Measurements from ENCODE around the gene U2SURP. TPM values are rescaled to one million over a fixed set of nuclear protein-coding genes. Genes with fewer than 3 reads are reported as not detected.

Gene U2SURP
- total RNA-seq, 2 donors from 2014 or later = 139 to 160 TPM

DNA sequence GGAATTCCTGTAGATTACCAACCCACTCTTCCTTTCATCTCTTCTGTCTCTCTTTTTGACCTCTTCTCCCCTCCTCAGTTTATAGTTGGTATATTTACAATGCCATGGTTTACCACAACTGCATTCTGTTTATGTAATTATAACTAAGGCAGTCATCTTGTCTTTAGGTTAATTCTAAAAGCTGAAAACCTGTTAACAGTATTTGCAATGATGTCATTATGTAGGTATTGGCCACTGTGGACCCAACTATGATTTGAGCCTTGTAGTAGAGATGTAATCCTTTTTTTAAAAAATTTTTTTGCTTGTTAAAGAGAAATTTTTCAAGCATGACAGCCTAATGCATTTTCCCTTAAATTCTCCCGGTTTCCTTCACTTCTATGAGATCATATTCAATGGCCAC, 87.5 kb downstream of the U2SURP start:
- no peak overlapping the region for H3K4me3 ChIP-seq (ENCODE audit: low read length)
- H3K4me3 Mint-ChIP-seq = no peak overlapping the region
- H3K4me1 Mint-ChIP-seq = no peaks in the 10 kb centered on the region

DNA sequence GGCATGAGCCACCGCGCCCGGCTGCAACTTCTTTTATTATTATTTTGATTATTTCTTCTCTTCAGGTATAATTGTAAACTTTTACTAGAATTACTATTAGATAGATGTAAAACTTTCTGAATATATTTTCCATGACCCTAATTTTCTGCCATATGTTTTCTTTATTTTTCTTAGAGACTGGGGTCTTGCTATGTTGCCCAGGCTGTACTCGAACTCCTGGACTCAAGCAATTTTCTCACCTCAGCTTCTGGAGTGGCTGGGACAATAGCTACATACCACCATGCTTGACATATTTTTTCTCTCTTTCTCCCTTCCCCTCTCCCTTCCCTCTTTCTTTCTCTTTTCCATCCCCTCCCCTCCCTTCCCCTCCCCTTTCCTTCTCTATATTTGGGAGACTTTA, 88.6 kb downstream of the U2SURP start:
- H3K36me3 Mint-ChIP-seq (ENCODE audit: low read depth) = peaks cover 2% of the 10 kb centered on the region

More for the DNA sequence above, 87.5 kb downstream of the U2SURP start:
- H3K36me3 Mint-ChIP-seq (ENCODE audit: low read depth) = peaks cover 7% of the 10 kb centered on the region
- no peaks in the 10 kb centered on the region for H3K27me3 ChIP-seq (ENCODE audit: control insufficient read depth, insufficient read depth, low read length, poor library complexity, severe bottlenecking)
- TF ChIP-seq, protein P1, sequence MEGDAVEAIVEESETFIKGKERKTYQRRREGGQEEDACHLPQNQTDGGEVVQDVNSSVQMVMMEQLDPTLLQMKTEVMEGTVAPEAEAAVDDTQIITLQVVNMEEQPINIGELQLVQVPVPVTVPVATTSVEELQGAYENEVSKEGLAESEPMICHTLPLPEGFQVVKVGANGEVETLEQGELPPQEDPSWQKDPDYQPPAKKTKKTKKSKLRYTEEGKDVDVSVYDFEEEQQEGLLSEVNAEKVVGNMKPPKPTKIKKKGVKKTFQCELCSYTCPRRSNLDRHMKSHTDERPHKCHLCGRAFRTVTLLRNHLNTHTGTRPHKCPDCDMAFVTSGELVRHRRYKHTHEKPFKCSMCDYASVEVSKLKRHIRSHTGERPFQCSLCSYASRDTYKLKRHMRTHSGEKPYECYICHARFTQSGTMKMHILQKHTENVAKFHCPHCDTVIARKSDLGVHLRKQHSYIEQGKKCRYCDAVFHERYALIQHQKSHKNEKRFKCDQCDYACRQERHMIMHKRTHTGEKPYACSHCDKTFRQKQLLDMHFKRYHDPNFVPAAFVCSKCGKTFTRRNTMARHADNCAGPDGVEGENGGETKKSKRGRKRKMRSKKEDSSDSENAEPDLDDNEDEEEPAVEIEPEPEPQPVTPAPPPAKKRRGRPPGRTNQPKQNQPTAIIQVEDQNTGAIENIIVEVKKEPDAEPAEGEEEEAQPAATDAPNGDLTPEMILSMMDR (conservative IDR thresholded peaks at IDR 0.05) = no peak
- 83% methylated on average over 1 of the region's 1 CpG; no CpG with 5 or more reads in 1 of the 2 experiments for WGBS, 2 experiments (ENCODE audit: insufficient coverage in 1 of 2, insufficient read length in 1 of 2)
- no peak overlapping the region for H3K27ac ChIP-seq (ENCODE audit: low read depth, low read length)
- no peaks in the 10 kb centered on the region for H3K27me3 Mint-ChIP-seq (ENCODE audit: insufficient read depth)
- peaks cover 32% of the 10 kb centered on the region for H3K9me3 Mint-ChIP-seq
- H3K4me1 ChIP-seq (ENCODE audit: control insufficient read depth, insufficient read depth, low read length) = no peaks in the 10 kb centered on the region
- DNase-seq = no peak
- H3K9me3 ChIP-seq (ENCODE audit: control insufficient read depth, low read length) = peaks cover 9% of the 10 kb centered on the region
- H3K36me3 ChIP-seq (ENCODE audit: control insufficient read depth, insufficient read depth, low read length) = no peaks in the 10 kb centered on the region
- H3K9ac ChIP-seq (ENCODE audit: extremely low read depth, low read length, poor library complexity, severe bottlenecking) = no peak overlapping the region
- H3K27ac Mint-ChIP-seq = no peak overlapping the region

DNA sequence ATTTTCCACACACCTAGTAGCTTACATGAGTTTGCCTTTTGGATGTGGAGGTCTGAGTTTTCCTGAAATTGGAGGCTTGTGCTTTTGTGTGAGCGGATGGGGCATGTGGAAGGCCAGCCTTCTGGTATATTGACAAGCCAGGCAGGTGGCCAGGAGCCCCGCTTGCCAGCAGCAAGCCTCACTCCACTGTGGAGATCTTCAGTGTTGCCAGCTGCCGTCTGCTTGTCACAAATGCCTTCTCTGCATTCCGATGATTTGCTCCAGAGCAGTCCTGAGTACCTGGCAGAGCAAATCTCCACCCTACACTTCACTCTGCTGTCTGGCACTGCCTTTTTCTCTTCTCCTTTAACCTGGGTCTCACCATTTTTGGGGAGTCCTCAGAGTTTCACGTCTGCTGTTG, 89.1 kb downstream of the U2SURP start:
- WGBS, 2 experiments (ENCODE audit: insufficient coverage in 1 of 2, insufficient read length in 1 of 2) = 48 to 67% methylated on average over 3 to 5 of the region's 5 CpGs
- Mint-ChIP-seq H3K27ac (no peak overlapping the region), H3K36me3 (ENCODE audit: low read depth) (no peaks in the 10 kb centered on the region)

More for the DNA sequence above, 88.6 kb downstream of the U2SURP start:
- Histone ChIP-seq H3K4me3 (ENCODE audit: low read length) (no peak overlapping the region), H3K4me1 (ENCODE audit: control insufficient read depth, insufficient read depth, low read length) (no peaks in the 10 kb centered on the region), H3K9me3 (ENCODE audit: control insufficient read depth, low read length) (peaks cover 8% of the 10 kb centered on the region), H3K27me3 (ENCODE audit: control insufficient read depth, insufficient read depth, low read length, poor library complexity, severe bottlenecking) (no peaks in the 10 kb centered on the region), H3K36me3 (ENCODE audit: control insufficient read depth, insufficient read depth, low read length) (no peaks in the 10 kb centered on the region), H3K9ac (ENCODE audit: extremely low read depth, low read length, poor library complexity, severe bottlenecking) (no peak overlapping the region), H3K27ac (ENCODE audit: low read depth, low read length) (no peak overlapping the region)
- no peaks in the 10 kb centered on the region for H3K4me1 Mint-ChIP-seq
- peaks cover 22% of the 10 kb centered on the region for H3K9me3 Mint-ChIP-seq
- 89 to 100% methylated on average over 1 of the region's 4 CpGs for WGBS, 2 experiments (ENCODE audit: insufficient coverage in 1 of 2, insufficient read length in 1 of 2)
- H3K4me3 Mint-ChIP-seq = no peak overlapping the region
- H3K27me3 Mint-ChIP-seq (ENCODE audit: insufficient read depth) = no peaks in the 10 kb centered on the region
- no peak for DNase-seq
- TF ChIP-seq, protein P1 (conservative IDR thresholded peaks at IDR 0.05) = no peak
- H3K27ac Mint-ChIP-seq = no peak overlapping the region

More for the DNA sequence above, 89.1 kb downstream of the U2SURP start:
- no peaks in the 10 kb centered on the region for H3K27me3 ChIP-seq (ENCODE audit: control insufficient read depth, insufficient read depth, low read length, poor library complexity, severe bottlenecking)
- no peaks in the 10 kb centered on the region for H3K4me1 ChIP-seq (ENCODE audit: control insufficient read depth, insufficient read depth, low read length)
- Mint-ChIP-seq H3K9me3 (peaks cover 20% of the 10 kb centered on the region), H3K4me3 (no peak overlapping the region), H3K27me3 (ENCODE audit: insufficient read depth) (no peaks in the 10 kb centered on the region), H3K4me1 (no peaks in the 10 kb centered on the region)
- no peak overlapping the region for H3K4me3 ChIP-seq (ENCODE audit: low read length)
- no peak overlapping the region for H3K9ac ChIP-seq (ENCODE audit: extremely low read depth, low read length, poor library complexity, severe bottlenecking)
- peaks cover 5% of the 10 kb centered on the region for H3K9me3 ChIP-seq (ENCODE audit: control insufficient read depth, low read length)
- no peaks in the 10 kb centered on the region for H3K36me3 ChIP-seq (ENCODE audit: control insufficient read depth, insufficient read depth, low read length)
- TF ChIP-seq, protein P1 (conservative IDR thresholded peaks at IDR 0.05) = no peak
- DNase-seq = peak; percentile 63
- H3K27ac ChIP-seq (ENCODE audit: low read depth, low read length) = no peak overlapping the region

All from endodermal cell (in vitro differentiated cells).